Vagina (tissue), 2 donors: ENCODE results near the gene SMC3. TPM values are rescaled to one million over a fixed set of nuclear protein-coding genes. Genes with fewer than 3 reads are reported as not detected.
A peak's percentile ranks its signal among the peaks of the same experiment; 100 is the strongest.

Source experiments
- DNase-seq, 2 donors: peaks; one replicate each; pipeline ENCODE4 v3.0.0-alpha.2; 2017; ENCODE audit errors: extremely low spot score in 2 of 2
- H3K27ac ChIP-seq: fragments of 200-600 bp; sonication (generic); one replicate; pipeline ENCODE4 v1.5.1; 2019
- H3K27me3 ChIP-seq: fragments of 200-600 bp; sonication (generic); one replicate; pipeline ENCODE4 v1.5.1; 2019
- H3K36me3 ChIP-seq, 2 donors: fragments of 200-600 bp; sonication (generic); one replicate each; pipeline ENCODE4 v1.5.1; 2017 to 2019
- H3K4me1 ChIP-seq: fragments of 200-600 bp; sonication (generic); one replicate; pipeline ENCODE4 v1.5.1; 2019
- H3K4me3 ChIP-seq, 2 donors: fragments of 200-600 bp; sonication (generic); 1 replicate in 1 of 2; 2 replicates in 1 of 2; pipeline ENCODE4 v1.5.1; 2016 to 2019
- H3K9me3 ChIP-seq: fragments of 200-600 bp; sonication (generic); one replicate; pipeline ENCODE4 v1.5.1; 2019
- POLR2A ChIP-seq, 2 donors: fragments of 450-650 bp; IDR thresholded peaks; one replicate each; pipeline ENCODE4 v1.6.1; 2017; ENCODE audit warnings: antibody characterized with exemption in 2 of 2, mild to moderate bottlenecking in 2 of 2, moderate library complexity in 2 of 2
- POLR2AphosphoS5 ChIP-seq, 2 donors: sonication (generic); formaldehyde crosslinking; IDR thresholded peaks; one replicate each; pipeline ENCODE4 v1.9.0; 2017; ENCODE audit warnings: antibody characterized with exemption in 2 of 2, mild to moderate bottlenecking in 2 of 2, low read depth in 1 of 2; ENCODE audit not compliant: insufficient read depth in 1 of 2
- intact Hi-C: fragments of 100-400 bp; cut with DNase I; formaldehyde crosslinking; loops from one replicate; pipeline ENCODE4 v1.15.1; 2023
- total RNA-seq: library from RNA; depleted of rRNA; stranded (reverse); fragments of >200 nt; gene quantifications from one replicate; pipeline ENCODE4 v1.2.3, GENCODE V29; 2016
- TF ChIP-seq, protein P1 (sequence below), 3 experiments: fragments of 450-650 bp in 2 of 3; fragments of 200-600 bp in 1 of 3; sonication (generic) in 1 of 3; IDR thresholded peaks; one replicate each; pipeline ENCODE4 v1.5.1; 2017 to 2019; ENCODE audit warnings: antibody characterized with exemption in 3 of 3, mild to moderate bottlenecking in 2 of 3, moderate library complexity in 2 of 3

Gene SMC3
- total RNA-seq, 1 donor from 2014 or later = 27.5 TPM

DNA sequence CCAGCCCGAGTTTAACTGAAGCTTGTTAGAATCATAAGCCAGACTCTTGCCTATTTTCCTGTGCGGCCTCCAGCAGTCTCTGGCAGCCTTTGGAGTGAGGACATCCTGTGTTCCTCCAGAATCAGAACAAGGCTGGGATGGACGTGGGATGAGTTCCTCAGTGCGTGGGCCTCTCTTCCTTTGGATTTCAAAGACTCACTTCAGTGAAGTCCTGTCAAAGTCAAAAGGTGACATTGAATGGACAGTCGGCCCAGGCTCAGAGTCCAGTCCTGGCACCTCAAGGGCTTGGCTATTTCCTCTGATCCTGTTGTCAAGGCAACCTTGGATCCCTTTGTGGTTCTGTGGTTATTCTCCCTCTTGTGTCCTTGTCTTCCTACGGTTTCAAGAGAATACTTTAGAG lies 21.4 kb upstream of the SMC3 start:
- no peak overlapping the region for H3K27ac ChIP-seq
- H3K36me3 ChIP-seq = no peaks in the 10 kb centered on the region
- DNase-seq = no peak
- H3K4me1 ChIP-seq = no peaks in the 10 kb centered on the region
- H3K9me3 ChIP-seq = no peaks in the 10 kb centered on the region
- TF ChIP-seq POLR2A (IDR thresholded peaks at IDR 0.05) (no peak), POLR2AphosphoS5 (IDR thresholded peaks at IDR 0.05; ENCODE audit: insufficient read depth in 1 of 2, low read depth in 1 of 2) (no peak)
- TF ChIP-seq, protein P1, sequence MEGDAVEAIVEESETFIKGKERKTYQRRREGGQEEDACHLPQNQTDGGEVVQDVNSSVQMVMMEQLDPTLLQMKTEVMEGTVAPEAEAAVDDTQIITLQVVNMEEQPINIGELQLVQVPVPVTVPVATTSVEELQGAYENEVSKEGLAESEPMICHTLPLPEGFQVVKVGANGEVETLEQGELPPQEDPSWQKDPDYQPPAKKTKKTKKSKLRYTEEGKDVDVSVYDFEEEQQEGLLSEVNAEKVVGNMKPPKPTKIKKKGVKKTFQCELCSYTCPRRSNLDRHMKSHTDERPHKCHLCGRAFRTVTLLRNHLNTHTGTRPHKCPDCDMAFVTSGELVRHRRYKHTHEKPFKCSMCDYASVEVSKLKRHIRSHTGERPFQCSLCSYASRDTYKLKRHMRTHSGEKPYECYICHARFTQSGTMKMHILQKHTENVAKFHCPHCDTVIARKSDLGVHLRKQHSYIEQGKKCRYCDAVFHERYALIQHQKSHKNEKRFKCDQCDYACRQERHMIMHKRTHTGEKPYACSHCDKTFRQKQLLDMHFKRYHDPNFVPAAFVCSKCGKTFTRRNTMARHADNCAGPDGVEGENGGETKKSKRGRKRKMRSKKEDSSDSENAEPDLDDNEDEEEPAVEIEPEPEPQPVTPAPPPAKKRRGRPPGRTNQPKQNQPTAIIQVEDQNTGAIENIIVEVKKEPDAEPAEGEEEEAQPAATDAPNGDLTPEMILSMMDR (IDR thresholded peaks at IDR 0.05) = no peak
- H3K27me3 ChIP-seq = no peaks in the 10 kb centered on the region
- intact Hi-C loops = loop anchor here (5.0 kb wide), 1 partner anchor 39 kb away; no protein-coding TSS in a partner anchor
- no peak overlapping the region for H3K4me3 ChIP-seq

DNA sequence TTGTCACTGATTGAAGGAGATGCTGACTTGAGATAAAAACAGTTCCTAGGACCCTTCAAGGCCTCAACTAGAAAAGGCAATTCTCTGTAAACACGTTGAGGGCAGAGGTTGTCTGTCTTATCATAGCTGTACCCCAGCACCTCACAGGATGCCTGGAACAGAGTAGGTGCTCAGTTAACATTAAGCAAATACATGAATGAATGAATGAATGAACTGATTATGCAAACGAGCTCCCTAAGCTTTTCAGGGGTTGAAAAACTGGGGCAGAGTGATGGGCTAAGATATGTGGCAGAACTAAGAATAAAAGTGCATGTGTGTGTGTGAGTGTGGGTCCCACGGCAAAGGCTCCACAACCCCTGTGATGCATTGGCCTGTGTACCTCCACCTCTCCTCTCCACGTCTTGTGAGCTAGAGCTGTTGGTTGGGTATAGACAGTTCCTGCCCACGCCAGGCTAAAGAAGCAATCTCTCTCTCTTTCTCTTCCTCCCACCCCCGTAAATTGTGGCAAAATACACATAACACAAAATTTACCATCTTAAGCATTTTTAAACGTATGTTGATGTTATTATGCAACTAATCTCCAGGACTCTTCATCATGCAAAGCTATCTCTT lies 20.9 kb upstream of the SMC3 start:
- intact Hi-C loops = loop anchor here (5.0 kb wide), 1 partner anchor 39 kb away; no protein-coding TSS in a partner anchor
- DNase-seq = peak in 1 of 2 donors; percentile 69
- TF ChIP-seq, protein P1 (IDR thresholded peaks at IDR 0.05) = no peak
- TF ChIP-seq POLR2AphosphoS5 (IDR thresholded peaks at IDR 0.05; ENCODE audit: insufficient read depth in 1 of 2, low read depth in 1 of 2) = no peak
- TF ChIP-seq POLR2A (IDR thresholded peaks at IDR 0.05) = no peak
- Histone ChIP-seq H3K4me3 (no peak overlapping the region), H3K9me3 (no peaks in the 10 kb centered on the region), H3K36me3 (no peaks in the 10 kb centered on the region), H3K27ac (no peak overlapping the region), H3K27me3 (no peaks in the 10 kb centered on the region), H3K4me1 (no peaks in the 10 kb centered on the region)

DNA sequence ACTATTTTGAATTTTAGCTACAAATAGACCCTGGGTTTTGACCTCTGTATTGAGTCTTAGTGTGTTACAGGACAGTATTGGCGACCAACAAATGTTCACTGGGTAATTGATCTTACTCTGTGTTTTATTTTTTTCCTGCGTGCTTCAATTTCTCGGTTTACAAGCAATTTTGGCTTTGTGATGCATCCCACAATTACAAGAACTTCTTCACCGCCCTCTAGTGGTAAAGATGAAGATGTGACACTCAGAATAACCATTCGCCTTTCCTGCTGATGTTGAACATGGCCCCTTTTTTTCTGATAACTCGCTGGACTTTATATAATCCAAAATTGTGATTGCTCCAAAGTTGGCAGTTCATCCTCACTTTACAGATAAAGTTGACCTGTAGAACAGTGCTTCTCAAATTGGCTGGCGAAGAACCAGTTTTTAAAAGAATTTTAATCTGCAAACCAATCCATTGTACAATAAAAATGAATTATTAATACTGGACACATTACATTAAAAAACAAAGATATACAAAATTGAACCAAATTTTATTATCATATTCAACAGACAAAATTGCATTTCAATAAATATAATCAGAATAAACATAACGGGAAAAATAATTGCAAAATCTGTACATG lies 20.2 kb upstream of the SMC3 start:
- no peak overlapping the region for H3K27ac ChIP-seq
- H3K36me3 ChIP-seq = no peaks in the 10 kb centered on the region
- intact Hi-C loops = loop anchor here (5.0 kb wide), 1 partner anchor 40 kb away; no protein-coding TSS in a partner anchor
- H3K27me3 ChIP-seq = no peaks in the 10 kb centered on the region
- H3K4me3 ChIP-seq = no peak overlapping the region
- TF ChIP-seq, protein P1 (IDR thresholded peaks at IDR 0.05) = peak; percentile 54 to 84 (median 68)
- no peak for TF ChIP-seq POLR2A (IDR thresholded peaks at IDR 0.05)
- peak in 1 of 2 donors; percentile 46 for TF ChIP-seq POLR2AphosphoS5 (IDR thresholded peaks at IDR 0.05; ENCODE audit: insufficient read depth in 1 of 2, low read depth in 1 of 2)
- H3K4me1 ChIP-seq = no peaks in the 10 kb centered on the region
- no peaks in the 10 kb centered on the region for H3K9me3 ChIP-seq
- peak in 1 of 2 donors; percentile 1 for DNase-seq

DNA sequence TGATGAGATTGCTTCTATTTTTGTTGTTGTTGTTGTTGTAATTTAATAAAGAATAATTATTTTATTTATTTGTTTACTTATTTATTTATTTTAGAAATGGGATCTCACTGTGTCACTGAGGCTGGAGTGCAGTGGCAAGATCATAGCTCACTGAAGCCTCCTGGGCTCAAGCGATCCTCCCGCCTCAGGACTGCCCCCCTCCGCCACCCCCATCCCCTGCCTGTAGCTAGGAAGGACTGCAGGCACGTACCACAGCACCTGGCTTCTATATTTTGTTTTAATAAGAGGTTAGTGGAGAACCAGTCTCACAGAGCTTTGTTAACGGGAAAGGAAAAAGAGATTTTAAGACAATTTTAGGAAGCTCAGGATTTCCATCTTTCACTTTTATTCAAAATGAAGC lies 19.5 kb upstream of the SMC3 start:
- Histone ChIP-seq H3K4me3 (no peak overlapping the region), H3K27ac (no peak overlapping the region), H3K27me3 (no peaks in the 10 kb centered on the region), H3K9me3 (no peaks in the 10 kb centered on the region), H3K4me1 (no peaks in the 10 kb centered on the region), H3K36me3 (no peaks in the 10 kb centered on the region)
- peak in 1 of 2 donors; percentile 65 for DNase-seq
- intact Hi-C loops = loop anchor here (5.0 kb wide), 1 partner anchor 41 kb away; no protein-coding TSS in a partner anchor
- TF ChIP-seq POLR2A (IDR thresholded peaks at IDR 0.05) (no peak), POLR2AphosphoS5 (IDR thresholded peaks at IDR 0.05; ENCODE audit: insufficient read depth in 1 of 2, low read depth in 1 of 2) (no peak)
- TF ChIP-seq, protein P1 (IDR thresholded peaks at IDR 0.05) = no peak

DNA sequence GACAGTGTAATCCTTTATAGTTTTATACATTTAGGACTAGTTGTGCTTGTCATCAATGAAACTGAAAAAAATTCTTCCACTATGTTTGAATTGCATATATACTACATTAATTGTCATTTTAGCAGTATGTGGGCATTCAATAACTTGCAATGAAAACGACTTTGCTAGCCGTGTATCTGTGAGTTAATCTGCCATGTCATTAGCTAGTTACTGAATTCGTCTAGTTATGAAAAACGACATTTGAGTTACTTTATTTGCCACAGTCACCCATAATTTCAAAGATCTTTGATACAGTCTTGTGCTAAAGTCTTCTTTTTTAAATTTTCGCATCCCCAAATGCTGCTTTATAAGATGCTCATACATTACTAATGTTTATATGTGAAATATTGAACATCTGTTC lies 18.3 kb upstream of the SMC3 start:
- DNase-seq = no peak
- no peak overlapping the region for H3K4me3 ChIP-seq
- no peaks in the 10 kb centered on the region for H3K36me3 ChIP-seq
- TF ChIP-seq, protein P1 (IDR thresholded peaks at IDR 0.05) = no peak
- TF ChIP-seq POLR2AphosphoS5 (IDR thresholded peaks at IDR 0.05; ENCODE audit: insufficient read depth in 1 of 2, low read depth in 1 of 2) = no peak
- no peak for TF ChIP-seq POLR2A (IDR thresholded peaks at IDR 0.05)
- intact Hi-C loops = loop anchor here (5.0 kb wide), 1 partner anchor 42 kb away; no protein-coding TSS in a partner anchor
- H3K9me3 ChIP-seq = no peaks in the 10 kb centered on the region
- no peak overlapping the region for H3K27ac ChIP-seq
- no peaks in the 10 kb centered on the region for H3K4me1 ChIP-seq
- no peaks in the 10 kb centered on the region for H3K27me3 ChIP-seq
